ENCODE data around the gene LRBA.

Gene LRBA

DNA sequence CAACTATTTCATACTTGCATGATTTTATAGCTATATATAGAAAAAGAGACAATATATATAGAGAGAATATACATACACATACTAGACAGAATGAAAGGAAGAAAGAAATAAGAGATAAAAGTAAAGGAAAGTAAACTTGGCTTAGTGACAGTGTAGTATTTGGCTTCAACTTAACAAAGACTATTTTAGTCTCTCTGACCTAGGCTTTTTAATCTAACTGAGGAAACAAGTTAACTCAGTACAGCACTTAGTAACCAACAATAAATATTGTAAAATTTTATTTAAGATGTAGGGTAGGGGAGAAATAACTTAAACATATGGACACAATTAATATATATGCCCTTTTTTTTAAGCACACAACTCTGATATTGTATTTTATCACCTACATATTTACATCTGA, 682.1 kb downstream of the LRBA start:
- Mint-ChIP-seq H3K4me3 (no peak overlapping the region), H3K36me3 (ENCODE audit: low read depth) (peaks cover 9% of the 10 kb centered on the region), H3K9me3 (no peaks in the 10 kb centered on the region), H3K27me3 (no peaks in the 10 kb centered on the region), H3K4me1 (ENCODE audit: low read depth) (no peaks in the 10 kb centered on the region), H3K27ac (no peak overlapping the region)
- DNase-seq, result no peak

DNA sequence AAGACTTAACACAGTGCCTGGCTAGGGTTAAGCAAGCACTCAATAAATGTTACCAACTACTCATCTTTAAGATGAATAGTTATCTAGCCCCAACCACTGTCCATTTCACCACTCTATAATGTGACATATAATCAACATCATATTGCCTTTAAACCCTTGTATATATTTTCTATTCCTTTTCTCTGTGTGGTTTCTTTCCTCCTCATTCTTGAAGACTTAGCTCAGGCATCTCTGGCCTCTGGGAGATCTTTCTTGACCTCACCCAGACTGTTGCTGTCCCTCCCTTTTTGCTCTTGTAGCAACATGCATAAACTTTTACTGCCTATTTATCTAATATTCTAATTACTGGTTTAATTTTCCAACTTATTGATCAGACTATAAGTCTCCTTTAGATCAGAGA, 683.0 kb downstream of the LRBA start:
- Mint-ChIP-seq H3K27me3 (no peaks in the 10 kb centered on the region), H3K4me3 (no peak overlapping the region), H3K36me3 (ENCODE audit: low read depth) (peaks cover 8% of the 10 kb centered on the region), H3K4me1 (ENCODE audit: low read depth) (no peaks in the 10 kb centered on the region), H3K27ac (no peak overlapping the region), H3K9me3 (no peaks in the 10 kb centered on the region)
- DNase-seq, result no peak

DNA sequence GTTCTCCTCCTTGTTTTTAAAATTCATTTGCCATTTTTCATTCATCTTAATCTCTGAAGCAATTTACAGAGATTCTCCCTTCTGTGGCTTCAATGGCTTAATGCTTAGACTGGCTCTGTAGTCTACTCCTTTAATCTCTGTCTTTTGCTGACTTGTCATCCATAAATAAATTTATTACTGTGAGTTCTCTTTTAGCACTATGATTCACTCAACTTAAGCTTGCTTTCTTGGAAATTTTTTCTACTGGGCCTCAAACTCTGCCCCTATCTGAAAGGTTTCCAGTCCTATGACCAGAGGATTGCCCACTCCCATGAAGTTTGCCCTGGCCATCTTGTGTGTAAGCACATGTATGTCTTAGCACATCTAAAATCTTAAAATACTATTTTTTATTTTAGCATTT, 685.7 kb downstream of the LRBA start:
- Mint-ChIP-seq H3K27ac (no peak overlapping the region), H3K9me3 (no peaks in the 10 kb centered on the region), H3K4me1 (ENCODE audit: low read depth) (peaks cover 9% of the 10 kb centered on the region), H3K27me3 (no peaks in the 10 kb centered on the region), H3K4me3 (no peak overlapping the region), H3K36me3 (ENCODE audit: low read depth) (peaks cover 22% of the 10 kb centered on the region)
- no peak for DNase-seq

DNA sequence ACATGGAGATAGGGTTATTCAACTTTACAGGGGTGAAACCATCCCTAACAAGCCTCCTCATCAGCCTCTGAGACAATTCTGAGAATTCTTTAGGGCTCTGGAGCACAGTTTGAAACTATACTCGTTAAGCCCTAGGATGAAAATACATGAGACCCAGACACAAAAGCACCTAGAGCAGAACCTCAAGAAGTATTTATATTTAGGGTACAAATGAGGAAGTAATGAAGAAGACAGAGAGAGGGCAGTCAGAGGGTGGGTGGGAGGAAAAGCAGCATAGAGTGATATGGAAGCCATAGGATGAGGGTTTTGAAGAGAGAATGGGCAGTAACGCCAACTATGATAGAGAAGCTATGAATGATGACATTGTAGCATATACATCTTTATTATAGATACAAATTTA, 686.6 kb downstream of the LRBA start:
- Mint-ChIP-seq H3K27ac (no peak overlapping the region), H3K27me3 (no peaks in the 10 kb centered on the region), H3K9me3 (no peaks in the 10 kb centered on the region), H3K36me3 (ENCODE audit: low read depth) (peaks cover 28% of the 10 kb centered on the region), H3K4me1 (ENCODE audit: low read depth) (peaks cover 9% of the 10 kb centered on the region), H3K4me3 (no peak overlapping the region)
- DNase-seq, result no peak

DNA sequence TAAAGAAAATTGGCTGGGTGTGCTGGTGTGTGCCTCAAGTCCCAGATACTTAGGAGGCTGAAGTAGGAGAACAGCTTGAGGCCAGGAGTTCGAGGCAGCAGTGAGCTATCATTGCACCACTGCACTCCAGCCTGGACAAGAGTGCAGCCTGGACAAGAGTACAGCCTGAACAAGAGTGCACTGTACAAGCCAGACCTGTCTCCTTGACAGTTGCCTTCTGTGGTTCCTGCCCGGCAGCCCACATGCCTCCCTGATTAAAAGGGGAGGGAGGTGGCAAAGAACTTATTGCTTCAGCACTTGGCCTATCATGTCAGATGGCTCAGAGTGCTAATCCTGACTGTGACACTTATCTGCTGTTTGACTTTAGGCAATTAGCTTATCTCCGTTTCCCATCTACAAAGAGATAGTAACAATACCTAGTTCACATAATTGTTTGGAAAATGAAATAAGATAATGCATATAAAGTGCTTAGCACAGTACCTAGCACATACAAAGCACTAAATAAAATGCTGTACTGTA, 687.8 kb downstream of the LRBA start:
- no peaks in the 10 kb centered on the region for H3K9me3 Mint-ChIP-seq
- no peak overlapping the region for H3K27ac Mint-ChIP-seq
- no peaks in the 10 kb centered on the region for H3K27me3 Mint-ChIP-seq
- no peak for DNase-seq
- H3K4me3 Mint-ChIP-seq, result no peak overlapping the region
- H3K36me3 Mint-ChIP-seq (ENCODE audit: low read depth), result peaks cover 34% of the 10 kb centered on the region
- peaks cover 9% of the 10 kb centered on the region for H3K4me1 Mint-ChIP-seq (ENCODE audit: low read depth)

DNA sequence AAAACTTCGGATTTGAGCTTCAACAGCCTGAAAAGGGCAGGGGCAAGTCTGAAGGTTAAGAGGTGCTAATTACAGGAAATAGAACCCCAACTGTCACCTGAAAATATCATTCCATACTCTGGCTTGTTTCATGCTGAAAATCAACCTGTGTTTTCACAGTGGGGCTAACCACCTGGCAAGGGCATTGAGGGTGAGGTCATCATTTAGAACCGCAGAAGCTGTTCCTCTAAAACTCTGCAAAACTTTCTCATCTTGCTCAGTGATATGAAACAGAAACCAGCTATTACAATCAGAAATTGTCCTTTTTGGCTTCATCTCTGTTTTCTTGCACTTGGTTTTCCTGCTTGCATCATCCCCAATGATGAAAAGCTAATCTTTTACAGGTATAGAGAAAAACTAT, 689.2 kb downstream of the LRBA start:
- Mint-ChIP-seq H3K9me3 (no peaks in the 10 kb centered on the region), H3K27ac (peak overlapping the region; percentile 29), H3K4me1 (ENCODE audit: low read depth) (peaks cover 9% of the 10 kb centered on the region), H3K27me3 (no peaks in the 10 kb centered on the region), H3K36me3 (ENCODE audit: low read depth) (peaks cover 43% of the 10 kb centered on the region), H3K4me3 (no peak overlapping the region)
- no peak for DNase-seq

DNA sequence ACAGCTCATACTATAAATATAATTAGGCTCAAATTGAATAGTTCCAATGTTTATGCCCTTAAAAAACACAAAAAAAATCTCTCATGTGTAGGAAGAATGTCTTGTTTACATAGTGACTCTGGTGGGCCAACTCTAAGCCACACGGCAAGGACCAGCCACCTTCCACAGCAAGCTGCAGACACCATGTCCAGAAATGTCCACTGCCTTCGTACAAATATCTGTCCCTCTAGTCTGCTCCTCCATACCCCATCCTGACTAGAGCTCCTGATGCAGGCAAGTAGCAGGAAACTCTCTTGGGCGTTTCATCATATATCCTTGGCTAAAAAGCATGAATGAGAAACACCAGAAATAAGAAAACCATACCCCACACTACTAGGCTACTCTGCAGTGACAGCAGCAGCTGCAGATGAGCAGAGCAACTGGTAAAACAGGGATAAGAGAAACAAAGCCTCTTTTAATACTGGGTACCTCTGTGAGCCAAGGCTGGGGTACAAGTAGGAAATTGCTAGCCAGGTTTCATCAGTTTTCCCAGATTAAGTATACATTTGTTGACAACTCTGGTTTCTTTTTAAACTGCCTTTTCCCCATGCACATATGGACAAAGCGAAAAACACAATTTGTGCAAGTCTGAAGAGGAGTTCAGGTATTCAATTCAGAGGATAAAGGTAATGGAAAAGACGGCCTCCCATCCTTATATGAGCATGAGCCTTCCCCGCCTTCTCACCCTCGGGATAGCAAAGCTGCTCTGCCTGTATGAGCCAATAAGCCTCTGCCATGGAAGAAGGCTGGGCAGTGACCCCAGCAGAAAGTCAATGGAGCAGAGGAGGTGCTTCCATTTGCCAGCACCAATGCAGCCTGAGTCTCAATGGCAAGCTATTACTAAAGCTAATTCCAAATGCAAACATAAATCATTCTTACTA, 691.4 kb downstream of the LRBA start:
- DNase-seq, result no peak
- no peaks in the 10 kb centered on the region for H3K9me3 Mint-ChIP-seq
- peaks cover 9% of the 10 kb centered on the region for H3K4me1 Mint-ChIP-seq (ENCODE audit: low read depth)
- no peak overlapping the region for H3K4me3 Mint-ChIP-seq
- H3K36me3 Mint-ChIP-seq (ENCODE audit: low read depth), result peaks cover 56% of the 10 kb centered on the region
- H3K27ac Mint-ChIP-seq, result no peak overlapping the region
- no peaks in the 10 kb centered on the region for H3K27me3 Mint-ChIP-seq

DNA sequence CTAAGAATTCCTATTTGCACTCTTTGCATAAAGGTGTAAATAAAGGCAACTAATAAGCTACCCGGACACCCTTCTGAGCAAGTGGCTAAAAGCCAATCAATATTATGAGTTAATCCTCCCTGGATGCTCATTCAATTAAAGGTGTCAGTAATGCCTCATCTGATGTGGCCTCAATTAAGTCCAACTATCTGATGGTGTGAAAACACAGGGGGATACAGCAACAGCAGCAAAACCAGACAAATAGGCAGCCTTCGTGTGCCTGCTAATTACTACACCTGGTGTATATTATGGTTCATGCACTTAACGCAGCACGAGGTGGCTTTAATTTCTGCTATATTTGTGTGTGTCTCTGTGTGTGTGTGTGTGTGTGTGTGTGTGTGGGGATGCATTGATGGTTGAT, 692.4 kb downstream of the LRBA start:
- Mint-ChIP-seq H3K9me3 (no peaks in the 10 kb centered on the region), H3K27ac (no peak overlapping the region), H3K4me3 (no peak overlapping the region), H3K4me1 (ENCODE audit: low read depth) (peaks cover 9% of the 10 kb centered on the region), H3K27me3 (no peaks in the 10 kb centered on the region), H3K36me3 (ENCODE audit: low read depth) (peaks cover 62% of the 10 kb centered on the region)
- DNase-seq, result no peak

DNA sequence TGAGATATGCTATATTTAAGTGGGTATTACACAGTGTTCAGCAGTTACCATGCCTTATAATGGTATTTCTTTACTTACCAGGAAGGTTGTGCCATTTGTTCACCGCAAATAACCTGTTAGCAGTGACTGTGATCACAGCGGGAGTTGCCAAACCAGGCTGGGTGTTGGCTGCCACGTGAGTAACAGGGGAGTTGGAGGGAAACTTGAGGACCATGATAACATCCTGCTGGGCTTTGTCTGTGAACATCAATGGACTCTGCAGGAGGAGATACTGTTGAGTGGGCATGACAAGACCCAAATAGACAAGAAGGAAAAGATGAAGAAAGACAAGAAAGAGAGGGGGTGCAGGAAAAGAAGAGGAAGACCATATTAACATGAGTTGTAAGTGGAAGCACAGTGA, 694.0 kb downstream of the LRBA start:
- no peak for DNase-seq
- Mint-ChIP-seq H3K27me3 (no peaks in the 10 kb centered on the region), H3K36me3 (ENCODE audit: low read depth) (peaks cover 69% of the 10 kb centered on the region), H3K9me3 (no peaks in the 10 kb centered on the region), H3K4me3 (no peak overlapping the region), H3K4me1 (ENCODE audit: low read depth) (peaks cover 7% of the 10 kb centered on the region), H3K27ac (no peak overlapping the region)

DNA sequence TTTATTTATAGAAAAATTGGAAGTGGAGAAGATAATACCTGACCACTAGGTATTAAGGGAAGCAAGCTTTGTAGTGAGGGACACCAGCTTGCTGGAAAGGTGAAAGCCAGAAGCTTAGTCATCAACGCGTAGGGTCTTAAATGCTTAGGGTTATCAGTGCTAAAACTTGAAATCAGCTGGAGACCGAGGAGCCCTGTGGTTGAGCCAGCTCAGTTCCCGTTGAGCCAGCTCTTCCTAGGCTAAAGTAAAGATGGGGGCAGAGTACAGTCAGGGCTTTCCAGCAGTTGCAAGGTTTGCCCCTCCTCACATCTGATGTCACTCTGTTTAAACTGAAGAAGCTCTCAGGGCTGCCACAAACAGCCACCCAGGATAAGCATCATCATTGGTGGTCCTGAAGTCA, 696.1 kb downstream of the LRBA start:
- H3K27me3 Mint-ChIP-seq, result no peaks in the 10 kb centered on the region
- peaks cover 65% of the 10 kb centered on the region for H3K36me3 Mint-ChIP-seq (ENCODE audit: low read depth)
- H3K27ac Mint-ChIP-seq, result no peak overlapping the region
- no peaks in the 10 kb centered on the region for H3K4me1 Mint-ChIP-seq (ENCODE audit: low read depth)
- no peak overlapping the region for H3K4me3 Mint-ChIP-seq
- H3K9me3 Mint-ChIP-seq, result no peaks in the 10 kb centered on the region
- DNase-seq, result no peak

DNA sequence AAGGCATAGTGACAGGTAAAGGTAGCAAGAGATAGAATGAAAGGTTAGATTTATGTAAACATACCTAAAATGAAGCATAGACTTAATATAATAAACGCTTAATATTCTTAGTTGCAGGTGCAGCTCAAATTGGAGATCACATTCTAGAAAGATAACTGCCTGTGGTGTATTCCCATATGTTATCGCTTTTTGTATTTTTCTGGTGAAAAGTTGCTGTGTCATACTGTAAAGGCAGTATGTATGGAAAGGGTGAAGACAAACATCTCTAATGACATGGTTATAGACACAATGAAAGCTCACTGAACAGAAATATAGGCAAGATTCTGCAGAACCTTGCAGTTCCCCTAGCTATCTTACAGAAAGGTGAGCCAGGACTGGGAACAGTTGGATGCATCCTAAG, 696.6 kb downstream of the LRBA start:
- Mint-ChIP-seq H3K36me3 (ENCODE audit: low read depth) (peaks cover 66% of the 10 kb centered on the region), H3K27ac (no peak overlapping the region), H3K27me3 (no peaks in the 10 kb centered on the region), H3K9me3 (no peaks in the 10 kb centered on the region), H3K4me3 (no peak overlapping the region), H3K4me1 (ENCODE audit: low read depth) (no peaks in the 10 kb centered on the region)
- no peak for DNase-seq

DNA sequence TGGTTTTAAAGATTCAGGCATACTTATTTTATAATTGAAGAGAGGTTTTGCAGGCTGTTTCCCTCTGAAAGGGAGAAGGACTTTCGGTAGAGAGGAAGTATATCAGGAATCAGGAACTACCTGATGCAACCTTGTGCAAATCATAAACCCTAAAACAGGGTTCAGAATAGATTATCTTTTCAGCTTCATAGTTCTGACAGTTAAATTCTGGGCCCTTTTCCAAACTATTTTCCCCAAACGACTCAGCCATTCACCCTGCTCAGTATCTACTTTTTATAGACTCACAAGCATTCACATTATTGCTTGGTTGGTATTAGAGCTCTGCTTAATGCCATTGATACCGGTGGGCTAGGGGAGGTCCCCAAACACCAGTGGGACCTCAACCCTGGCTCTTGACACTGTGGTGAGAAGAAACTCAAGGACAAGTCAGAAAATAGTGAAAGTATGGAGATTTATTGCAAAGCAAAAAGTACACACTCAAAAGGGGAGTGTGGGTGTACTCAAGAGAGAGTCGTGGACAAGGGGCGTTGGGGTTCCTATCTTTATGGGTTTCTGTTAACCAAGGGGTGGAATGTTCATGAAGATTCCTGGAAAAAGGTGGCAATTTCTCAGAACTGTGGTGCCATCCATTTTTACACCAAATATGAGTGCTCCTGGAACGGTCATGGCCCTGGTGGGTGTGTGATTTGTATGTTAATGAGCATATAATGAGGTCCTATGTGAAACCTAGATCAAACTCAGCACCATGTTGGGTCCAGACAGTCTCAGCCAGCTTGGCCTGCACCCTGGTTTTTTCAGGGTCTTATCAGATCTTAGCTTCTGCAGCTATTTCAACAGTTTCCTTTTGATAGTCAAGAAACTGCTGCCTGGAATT, 698.5 kb downstream of the LRBA start:
- no peaks in the 10 kb centered on the region for H3K4me1 Mint-ChIP-seq (ENCODE audit: low read depth)
- H3K9me3 Mint-ChIP-seq, result no peaks in the 10 kb centered on the region
- peaks cover 63% of the 10 kb centered on the region for H3K36me3 Mint-ChIP-seq (ENCODE audit: low read depth)
- H3K27me3 Mint-ChIP-seq, result no peaks in the 10 kb centered on the region
- H3K27ac Mint-ChIP-seq, result no peak overlapping the region
- no peak overlapping the region for H3K4me3 Mint-ChIP-seq
- no peak for DNase-seq

DNA sequence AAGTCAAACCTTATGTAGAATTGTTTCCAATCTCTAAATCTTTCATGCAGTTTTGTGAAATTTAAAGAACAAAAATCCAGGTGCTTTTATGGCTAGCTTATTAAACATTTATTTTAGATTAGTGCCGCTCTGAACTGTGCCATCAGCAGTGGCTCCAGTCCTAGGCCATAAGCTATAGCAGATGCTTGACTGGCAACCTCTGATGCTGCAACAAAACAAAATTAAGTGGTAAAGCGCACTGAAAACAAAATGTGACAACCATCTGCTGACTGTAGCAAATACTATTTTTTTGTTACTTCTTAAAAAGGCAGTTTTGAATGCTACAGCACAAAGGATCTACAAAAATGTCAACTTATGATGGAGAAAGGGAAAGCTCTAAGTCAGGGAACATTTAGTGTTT, 699.4 kb downstream of the LRBA start:
- DNase-seq, result no peak
- Mint-ChIP-seq H3K4me3 (no peak overlapping the region), H3K27ac (no peak overlapping the region), H3K27me3 (no peaks in the 10 kb centered on the region), H3K36me3 (ENCODE audit: low read depth) (peaks cover 62% of the 10 kb centered on the region), H3K9me3 (no peaks in the 10 kb centered on the region), H3K4me1 (ENCODE audit: low read depth) (no peaks in the 10 kb centered on the region)

DNA sequence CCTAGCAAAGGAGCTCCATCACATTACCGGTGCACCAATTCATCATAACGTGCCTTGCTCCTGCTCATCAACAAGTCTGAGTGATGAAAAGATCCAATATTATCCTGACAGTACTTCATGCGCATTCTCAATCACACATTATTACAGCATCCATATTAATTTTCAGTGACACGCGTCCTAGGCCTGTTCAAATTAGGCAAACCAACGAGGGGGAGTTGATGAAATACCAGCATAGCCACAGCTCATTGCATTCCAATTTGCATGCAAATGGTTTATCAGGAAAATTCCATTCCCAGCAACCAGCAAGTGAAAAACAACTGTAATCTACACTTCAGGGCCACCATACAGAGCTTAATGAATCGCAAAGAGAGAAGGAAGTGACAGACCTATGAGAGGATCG, 699.9 kb downstream of the LRBA start:
- no peak overlapping the region for H3K4me3 Mint-ChIP-seq
- no peaks in the 10 kb centered on the region for H3K27me3 Mint-ChIP-seq
- peaks cover 64% of the 10 kb centered on the region for H3K36me3 Mint-ChIP-seq (ENCODE audit: low read depth)
- no peak for DNase-seq
- no peaks in the 10 kb centered on the region for H3K9me3 Mint-ChIP-seq
- no peaks in the 10 kb centered on the region for H3K4me1 Mint-ChIP-seq (ENCODE audit: low read depth)
- H3K27ac Mint-ChIP-seq, result no peak overlapping the region

DNA sequence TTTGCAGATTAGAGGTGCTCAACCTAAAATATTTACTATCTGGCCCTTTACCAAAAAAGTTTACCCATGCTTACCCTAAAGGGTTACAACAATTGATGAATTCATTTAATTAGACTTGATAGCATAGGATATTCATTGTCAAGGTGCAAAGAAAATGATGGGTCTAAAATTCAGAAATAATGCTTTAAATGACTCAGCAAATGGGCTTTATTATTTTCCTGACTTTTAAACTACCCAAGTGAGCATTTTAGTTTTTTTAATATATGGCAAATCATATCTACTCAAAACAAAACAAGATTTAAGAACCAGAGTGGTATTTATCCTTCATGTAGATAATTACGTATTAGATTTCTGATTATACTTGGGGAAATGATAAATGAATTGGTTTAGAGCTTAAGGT, 701.1 kb downstream of the LRBA start:
- H3K4me3 Mint-ChIP-seq, result no peak overlapping the region
- DNase-seq, result no peak
- H3K9me3 Mint-ChIP-seq, result no peaks in the 10 kb centered on the region
- no peaks in the 10 kb centered on the region for H3K4me1 Mint-ChIP-seq (ENCODE audit: low read depth)
- H3K36me3 Mint-ChIP-seq (ENCODE audit: low read depth), result peaks cover 63% of the 10 kb centered on the region
- no peaks in the 10 kb centered on the region for H3K27me3 Mint-ChIP-seq
- no peak overlapping the region for H3K27ac Mint-ChIP-seq
